GM11168 (cell line): ENCODE results near the gene PHF19.

Source experiments
- in situ Hi-C: fragments of 300-500 bp; cut with MboI; formaldehyde crosslinking; loops from one replicate; pipeline ENCODE4 v1.12.0; 2022; ENCODE audit warnings: low sequenced_read_pairs; ENCODE audit not compliant: unreplicated experiment

The PHF19 gene

DNA sequence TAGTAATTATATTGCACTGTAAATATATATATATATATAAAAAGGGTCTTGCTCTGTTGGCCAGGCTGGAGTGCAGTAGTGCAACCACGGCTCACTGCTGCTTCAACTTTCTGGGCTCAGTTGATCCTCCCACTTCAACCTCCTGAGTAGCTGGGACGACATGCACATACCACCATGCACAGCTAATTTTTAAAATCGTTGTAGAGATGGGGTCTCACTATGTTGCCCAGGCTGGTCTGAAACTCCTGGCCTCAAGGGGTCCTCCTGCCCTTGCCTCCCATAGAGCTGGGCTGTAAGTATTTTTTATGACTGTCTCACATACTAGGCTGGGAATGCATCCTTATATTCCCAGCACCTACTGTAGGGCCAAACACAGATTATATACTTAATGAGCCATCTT, 46.1 kb downstream of the PHF19 start:
- in situ Hi-C loops: no loop called here

DNA sequence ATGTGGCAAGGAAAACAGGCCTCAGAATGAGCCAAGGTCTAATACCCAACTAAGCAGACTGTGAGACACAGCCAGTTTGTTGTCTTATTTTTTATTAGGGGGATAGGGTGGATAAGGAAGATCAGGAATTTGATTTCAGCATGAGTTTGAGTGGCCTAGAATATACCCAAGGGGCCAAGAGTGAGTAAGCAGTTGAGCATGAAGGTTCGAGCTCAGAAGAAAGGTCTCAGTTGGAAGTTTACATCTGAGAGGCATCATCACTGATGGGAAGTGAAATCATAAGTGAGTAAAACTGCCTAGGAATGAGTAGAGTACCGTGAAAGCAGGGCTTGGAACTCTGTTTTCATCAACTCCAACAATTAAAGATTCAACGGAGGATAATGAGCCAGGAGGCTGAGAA, 46.8 kb downstream of the PHF19 start:
- in situ Hi-C loops: no loop called here

DNA sequence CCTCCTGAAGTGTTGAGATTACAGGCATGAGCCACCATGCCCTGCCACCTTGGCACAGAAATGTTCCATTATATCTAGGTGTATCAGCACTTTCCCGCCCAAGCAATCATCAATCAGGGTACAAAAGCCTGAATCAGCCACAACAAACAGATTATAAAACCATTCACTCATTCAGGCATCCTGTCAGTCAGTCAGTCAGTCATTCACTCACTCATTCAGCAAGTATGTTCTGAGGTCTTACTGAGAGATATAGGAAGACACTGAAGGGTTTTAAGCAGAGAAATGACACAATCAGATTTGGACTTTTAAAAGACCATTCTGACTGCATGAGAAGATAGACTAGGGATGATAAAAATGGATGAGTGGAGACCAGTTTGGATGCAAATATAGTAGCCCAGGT, 47.3 kb downstream of the PHF19 start:
- in situ Hi-C loops: no loop called here

DNA sequence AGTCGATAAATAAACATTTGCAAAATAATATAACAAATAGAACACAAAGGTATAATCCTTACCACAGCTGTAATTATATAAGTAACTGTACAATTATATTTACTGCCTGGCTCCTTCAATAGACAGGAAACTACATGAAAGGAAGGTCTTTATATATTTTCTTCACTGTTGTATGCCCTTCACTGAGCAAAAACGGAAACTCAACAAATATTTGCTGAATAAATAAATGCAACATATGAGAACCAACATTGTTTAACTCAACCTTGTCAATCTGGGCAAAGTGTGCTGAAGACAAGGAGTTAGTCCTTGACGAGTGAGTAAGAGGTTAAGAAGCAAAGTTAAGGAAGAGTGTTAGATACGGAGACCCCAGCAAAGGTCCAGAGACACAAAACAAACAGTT, 56.9 kb downstream of the PHF19 start:
- in situ Hi-C loops: no loop called here

DNA sequence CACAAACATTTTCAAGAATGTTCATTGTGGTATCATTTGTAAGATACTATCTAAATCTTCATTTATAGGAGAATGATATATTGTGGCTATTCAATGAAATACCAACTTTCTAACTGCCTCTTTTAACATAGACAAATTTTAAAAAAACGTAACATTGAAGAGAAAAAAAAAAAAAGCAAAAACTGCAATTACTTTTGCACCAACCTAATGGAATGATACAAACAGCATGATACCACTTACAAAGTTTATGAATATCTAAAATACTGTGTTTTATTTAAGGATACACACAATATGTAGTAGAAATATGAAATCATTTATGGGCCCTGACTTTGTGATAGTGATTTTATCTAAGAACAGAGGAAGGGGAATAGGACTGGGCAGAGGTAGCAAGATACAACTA, 58.4 kb downstream of the PHF19 start:
- in situ Hi-C loops: no loop called here

DNA sequence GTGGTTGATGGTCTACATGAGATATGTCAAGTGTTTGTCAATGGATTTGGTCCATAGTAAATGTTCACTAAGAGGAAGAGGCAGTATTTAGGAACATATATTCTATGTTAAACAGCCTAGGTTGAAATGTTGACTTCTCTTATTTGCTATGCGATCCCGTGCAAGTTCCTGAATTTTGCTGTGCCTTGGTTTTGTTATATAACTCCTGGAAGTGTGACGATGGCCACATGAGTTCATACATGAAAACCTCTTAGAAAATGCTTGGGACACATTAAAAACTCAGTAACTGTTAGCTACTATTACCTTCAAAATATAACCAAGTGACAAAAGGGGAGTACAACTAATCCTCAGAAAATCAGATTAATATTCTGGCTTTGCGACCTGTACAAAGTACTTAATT, 61.9 kb downstream of the PHF19 start:
- in situ Hi-C loops: no loop called here

DNA sequence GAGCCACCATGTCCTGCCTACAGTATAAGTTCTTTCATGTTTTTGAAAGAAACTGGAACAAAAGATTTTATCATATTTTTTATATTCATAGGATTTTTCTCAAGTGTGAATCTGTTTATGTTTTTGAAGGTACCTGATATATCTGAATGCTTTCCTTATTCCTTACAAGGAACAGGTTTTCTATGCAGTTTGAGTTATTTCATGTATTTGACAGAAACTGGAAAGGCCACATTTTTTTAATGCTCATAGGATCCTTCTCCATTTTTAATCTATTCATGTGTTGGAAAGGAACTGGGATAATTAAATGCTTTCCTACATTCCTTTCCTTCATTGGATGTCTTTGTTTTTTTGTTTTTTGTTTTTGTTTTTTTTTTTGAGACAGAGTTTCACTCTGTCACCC, 68.1 kb downstream of the PHF19 start:
- in situ Hi-C loops: no loop called here

DNA sequence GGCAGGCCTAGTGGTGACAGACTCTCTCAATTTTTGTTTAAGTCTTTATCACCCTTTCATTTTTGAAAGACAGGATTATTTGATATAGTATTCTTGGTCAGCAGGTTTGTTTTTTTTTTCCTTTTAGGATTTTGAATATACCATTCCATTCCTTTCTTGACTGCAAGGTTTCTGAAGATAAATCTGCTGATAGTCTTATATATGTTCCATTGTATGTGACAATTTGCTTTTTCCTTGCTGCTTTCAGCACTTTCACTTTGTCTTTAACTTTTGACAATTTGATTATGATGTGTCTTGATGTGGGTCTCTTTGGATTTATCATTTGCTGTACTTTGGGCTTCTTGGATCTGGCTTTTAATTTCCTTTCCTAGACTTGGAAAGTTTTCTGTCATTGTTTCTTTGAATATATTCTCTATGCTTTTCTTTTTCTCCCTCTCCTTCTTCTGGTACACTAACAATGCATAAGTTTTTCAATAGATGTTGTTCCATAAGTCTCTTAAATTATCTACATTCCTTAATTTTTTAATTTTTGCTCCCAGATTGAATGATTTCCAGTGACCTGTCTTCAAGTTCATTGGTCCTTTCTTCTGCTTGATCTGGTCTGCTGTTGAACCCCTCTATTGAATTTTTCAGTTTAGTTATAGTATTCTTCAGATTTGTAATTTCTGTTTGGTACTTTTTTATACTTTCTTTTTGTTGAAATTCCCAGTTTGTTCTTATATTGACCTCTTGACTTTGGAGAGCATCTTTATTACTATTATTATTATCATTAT, 69.2 kb downstream of the PHF19 start:
- in situ Hi-C loops: no loop called here
